Suprapubic skin (tissue), 4 donors: Measurements from ENCODE around the gene GRK5. TPM values are rescaled to one million over a fixed set of nuclear protein-coding genes. Genes with fewer than 3 reads are reported as not detected.
"Not testable (repeated sequence)": the region's sequence is repeated elsewhere in the genome, so short reads cannot be mapped to it uniquely, and the experiment has no call there.

Experiments used
- DNase-seq, 2 donors: peaks; one replicate each; pipeline ENCODE4 v3.0.0-alpha.2; 2019; ENCODE audit warnings: low spot score in 2 of 2
- H3K27ac ChIP-seq: fragments of 200-600 bp; sonication (generic); one replicate; pipeline ENCODE4 v1.5.1; 2019
- H3K27me3 ChIP-seq: fragments of 200-600 bp; sonication (generic); one replicate; pipeline ENCODE4 v1.5.1; 2019
- H3K36me3 ChIP-seq: fragments of 200-600 bp; sonication (generic); one replicate; pipeline ENCODE4 v1.5.1; 2019
- H3K4me1 ChIP-seq: fragments of 200-600 bp; sonication (generic); one replicate; pipeline ENCODE4 v1.5.1; 2019
- H3K4me3 ChIP-seq: fragments of 200-600 bp; sonication (generic); one replicate; pipeline ENCODE4 v1.5.1; 2019; ENCODE audit warnings: mild to moderate bottlenecking
- H3K9me3 ChIP-seq: fragments of 200-600 bp; sonication (generic); one replicate; pipeline ENCODE4 v1.5.1; 2019
- EP300 ChIP-seq: sonication (generic); formaldehyde crosslinking; IDR thresholded peaks from one replicate; pipeline ENCODE4 v1.6.1; 2017; ENCODE audit warnings: antibody characterized with exemption
- POLR2A ChIP-seq, 2 donors: fragments of 450-650 bp; IDR thresholded peaks; one replicate each; pipeline ENCODE4 v1.6.1; 2017; ENCODE audit warnings: antibody characterized with exemption in 2 of 2, mild to moderate bottlenecking in 2 of 2, moderate library complexity in 2 of 2
- POLR2AphosphoS5 ChIP-seq, 3 donors: sonication (generic); formaldehyde crosslinking; IDR thresholded peaks; one replicate each; pipeline ENCODE4 v1.6.1; 2017; ENCODE audit warnings: antibody characterized with exemption in 3 of 3
- WGBS: methylation state at CpG from one replicate; pipeline ENCODE4 v1.1.5; 2018; 5-methylcytosine and 5-hydroxymethylcytosine counted together
- total RNA-seq, 4 donors: library from RNA; depleted of rRNA; stranded (reverse); fragments of >200 nt; gene quantifications; one replicate each; pipeline ENCODE4 v1.1.0, GENCODE V29; 2016
- TF ChIP-seq, protein P1 (sequence below), 2 donors: fragments of 200-600 bp in 1 of 2; fragments of 450-650 bp in 1 of 2; sonication (generic) in 1 of 2; IDR thresholded peaks; one replicate each; pipeline ENCODE4 v1.5.1; 2016 to 2019; ENCODE audit warnings: antibody characterized with exemption in 2 of 2, mild to moderate bottlenecking in 1 of 2, moderate library complexity in 1 of 2

Gene GRK5
- total RNA-seq, 4 donors from 2014 or later: 4.8 to 9.0 (median 6.7) TPM

- Histone ChIP-seq H3K4me3 (no peak overlapping the region), H3K27me3 (no peaks in the 10 kb centered on the region), H3K4me1 (peaks cover 5% of the 10 kb centered on the region), H3K36me3 (no peaks in the 10 kb centered on the region), H3K9me3 (no peaks in the 10 kb centered on the region), H3K27ac (no peak overlapping the region)
- TF ChIP-seq, protein P1, sequence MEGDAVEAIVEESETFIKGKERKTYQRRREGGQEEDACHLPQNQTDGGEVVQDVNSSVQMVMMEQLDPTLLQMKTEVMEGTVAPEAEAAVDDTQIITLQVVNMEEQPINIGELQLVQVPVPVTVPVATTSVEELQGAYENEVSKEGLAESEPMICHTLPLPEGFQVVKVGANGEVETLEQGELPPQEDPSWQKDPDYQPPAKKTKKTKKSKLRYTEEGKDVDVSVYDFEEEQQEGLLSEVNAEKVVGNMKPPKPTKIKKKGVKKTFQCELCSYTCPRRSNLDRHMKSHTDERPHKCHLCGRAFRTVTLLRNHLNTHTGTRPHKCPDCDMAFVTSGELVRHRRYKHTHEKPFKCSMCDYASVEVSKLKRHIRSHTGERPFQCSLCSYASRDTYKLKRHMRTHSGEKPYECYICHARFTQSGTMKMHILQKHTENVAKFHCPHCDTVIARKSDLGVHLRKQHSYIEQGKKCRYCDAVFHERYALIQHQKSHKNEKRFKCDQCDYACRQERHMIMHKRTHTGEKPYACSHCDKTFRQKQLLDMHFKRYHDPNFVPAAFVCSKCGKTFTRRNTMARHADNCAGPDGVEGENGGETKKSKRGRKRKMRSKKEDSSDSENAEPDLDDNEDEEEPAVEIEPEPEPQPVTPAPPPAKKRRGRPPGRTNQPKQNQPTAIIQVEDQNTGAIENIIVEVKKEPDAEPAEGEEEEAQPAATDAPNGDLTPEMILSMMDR (IDR thresholded peaks at IDR 0.05): no peak
- TF ChIP-seq POLR2A (IDR thresholded peaks at IDR 0.05) (no peak), POLR2AphosphoS5 (IDR thresholded peaks at IDR 0.05) (no peak), EP300 (no peak)
- 98% methylated on average over 3 of the region's 3 CpGs for WGBS
- no peak for DNase-seq
These were observed 52.0 kb downstream of the GRK5 start for GRCh38 chr10:119259345-119259744.

GRCh38 chr10:119261016-119261415, 53.6 kb downstream of the GRK5 start:
- H3K4me3 ChIP-seq, H3K27me3 ChIP-seq, DNase-seq, H3K4me1 ChIP-seq, H3K27ac ChIP-seq, H3K36me3 ChIP-seq, H3K9me3 ChIP-seq: not testable (repeated sequence)
- 92% methylated on average over 15 of the region's 34 CpGs for WGBS

GRCh38 chr10:119263951-119264617, 56.7 kb downstream of the GRK5 start:
- Histone ChIP-seq H3K4me3 (no peak overlapping the region), H3K9me3 (no peaks in the 10 kb centered on the region), H3K4me1 (peaks cover 10% of the 10 kb centered on the region), H3K36me3 (no peaks in the 10 kb centered on the region), H3K27me3 (no peaks in the 10 kb centered on the region), H3K27ac (no peak overlapping the region)
- DNase-seq: no peak
- 53% methylated on average over 4 of the region's 4 CpGs for WGBS
- no peak for TF ChIP-seq POLR2AphosphoS5 (IDR thresholded peaks at IDR 0.05)
- no peak for TF ChIP-seq EP300
- TF ChIP-seq, protein P1 (IDR thresholded peaks at IDR 0.05): no peak
- no peak for TF ChIP-seq POLR2A (IDR thresholded peaks at IDR 0.05)

- WGBS: 96% methylated on average over 6 of the region's 6 CpGs
- Histone ChIP-seq H3K27ac (no peak overlapping the region), H3K9me3 (no peaks in the 10 kb centered on the region), H3K4me1 (peaks cover 18% of the 10 kb centered on the region), H3K4me3 (no peak overlapping the region), H3K36me3 (no peaks in the 10 kb centered on the region), H3K27me3 (no peaks in the 10 kb centered on the region)
- no peak for DNase-seq
- TF ChIP-seq, protein P1 (IDR thresholded peaks at IDR 0.05): no peak
- TF ChIP-seq POLR2AphosphoS5 (IDR thresholded peaks at IDR 0.05): no peak
- TF ChIP-seq EP300: no peak
- no peak for TF ChIP-seq POLR2A (IDR thresholded peaks at IDR 0.05)
These were observed 58.3 kb downstream of the GRK5 start for GRCh38 chr10:119265691-119266090.

- 94% methylated on average over 5 of the region's 10 CpGs for WGBS
- Histone ChIP-seq H3K9me3 (no peaks in the 10 kb centered on the region), H3K4me3 (no peak overlapping the region), H3K4me1 (peaks cover 33% of the 10 kb centered on the region), H3K27me3 (no peaks in the 10 kb centered on the region), H3K36me3 (no peaks in the 10 kb centered on the region), H3K27ac (no peak overlapping the region)
- TF ChIP-seq, protein P1 (IDR thresholded peaks at IDR 0.05): no peak
- TF ChIP-seq POLR2A (IDR thresholded peaks at IDR 0.05): no peak
- no peak for TF ChIP-seq POLR2AphosphoS5 (IDR thresholded peaks at IDR 0.05)
- no peak for TF ChIP-seq EP300
- no peak for DNase-seq
These were observed 60.0 kb downstream of the GRK5 start for GRCh38 chr10:119267384-119267783.

DNA sequence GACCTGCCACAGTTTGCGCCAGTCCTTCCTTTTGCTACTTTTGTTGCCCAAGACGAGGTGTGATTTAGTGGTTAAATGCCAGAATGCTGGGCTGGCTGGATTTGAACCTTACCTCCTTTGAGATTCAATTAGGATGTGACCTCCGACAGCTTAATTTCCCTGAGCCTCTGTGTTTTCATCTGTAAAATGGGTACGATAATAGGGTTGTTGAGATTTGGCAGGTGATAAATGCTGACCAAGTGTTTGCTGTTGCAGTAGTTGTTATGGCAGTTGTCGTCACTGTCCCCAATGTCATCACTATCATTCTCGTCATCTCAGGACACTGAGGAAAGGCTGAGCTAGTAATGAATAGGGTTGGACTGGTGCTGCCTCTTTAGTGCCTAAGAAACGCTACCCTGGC, 61.1 kb downstream of the GRK5 start:
- Histone ChIP-seq H3K4me3 (no peak overlapping the region), H3K4me1 (peaks cover 33% of the 10 kb centered on the region), H3K36me3 (no peaks in the 10 kb centered on the region), H3K9me3 (no peaks in the 10 kb centered on the region), H3K27ac (no peak overlapping the region), H3K27me3 (no peaks in the 10 kb centered on the region)
- WGBS: 95% methylated on average over 7 of the region's 7 CpGs
- DNase-seq: no peak
- TF ChIP-seq POLR2A (IDR thresholded peaks at IDR 0.05) (no peak), EP300 (no peak), POLR2AphosphoS5 (IDR thresholded peaks at IDR 0.05) (no peak)
- TF ChIP-seq, protein P1 (IDR thresholded peaks at IDR 0.05): no peak
